GM19468 (cell line): Measurements from ENCODE around the gene RPL32.
"Not testable (repeated sequence)": the region's sequence is repeated elsewhere in the genome, so short reads cannot be mapped to it uniquely, and the experiment has no call there.

Experiments
- ATAC-seq: cut with Tn5 transposase; IDR thresholded peaks from one replicate; pipeline ENCODE4 v1.9.1; 2021; ENCODE audit warnings: mild to moderate bottlenecking, moderate library complexity, moderate number of reproducible peaks; ENCODE audit not compliant: unreplicated experiment; ENCODE audit errors: extremely low read depth

The RPL32 gene

DNA sequence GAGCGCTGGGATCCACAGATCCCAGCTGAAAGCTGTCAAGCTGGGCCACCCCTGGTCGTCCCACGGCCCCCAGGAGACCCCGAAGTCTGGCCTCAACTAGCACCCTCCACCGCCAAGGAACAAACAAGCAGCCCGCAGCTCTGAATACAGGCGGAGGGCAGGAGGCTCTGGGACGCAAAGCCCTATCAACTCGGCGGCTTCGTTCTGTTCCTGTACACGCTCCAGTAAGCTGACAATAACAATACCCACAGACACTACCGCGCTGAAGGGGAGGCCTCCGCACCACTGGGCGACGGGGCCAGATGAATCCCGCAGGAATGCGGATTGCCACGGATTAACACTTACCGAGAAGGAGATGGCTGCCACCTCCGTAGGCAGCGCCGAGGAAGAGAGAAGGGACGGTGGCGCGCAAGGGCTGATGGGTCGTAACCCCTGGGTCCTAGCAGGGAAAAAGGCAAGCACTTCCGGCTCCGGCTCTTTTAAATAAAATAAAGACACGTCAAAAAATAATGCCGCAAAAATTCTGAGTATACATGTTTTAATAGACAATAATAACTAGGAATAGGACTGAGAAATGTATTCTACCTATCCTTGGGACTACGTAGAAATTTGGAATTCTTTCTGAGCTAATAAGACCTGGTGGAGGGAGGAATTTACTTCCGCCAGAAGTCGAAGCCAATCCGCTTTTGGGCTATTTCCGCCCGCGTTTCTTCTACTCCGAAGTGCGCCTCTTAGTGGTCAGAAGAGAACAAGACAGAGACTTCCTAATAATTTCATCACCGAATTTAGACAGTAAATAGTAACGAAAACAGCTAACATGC lies at the start of gene RPL32:
Gene RPL32, minus strand, starts transcription at position 417 of the 821 bp plus-strand sequence. CDS start 1,328 bp downstream, outside the sequence.
- peak; percentile 76 for ATAC-seq

GRCh38 chr3:12890610-12891390 lies 49.4 kb upstream of the RPL32 start:
- ATAC-seq, result no peak

DNA sequence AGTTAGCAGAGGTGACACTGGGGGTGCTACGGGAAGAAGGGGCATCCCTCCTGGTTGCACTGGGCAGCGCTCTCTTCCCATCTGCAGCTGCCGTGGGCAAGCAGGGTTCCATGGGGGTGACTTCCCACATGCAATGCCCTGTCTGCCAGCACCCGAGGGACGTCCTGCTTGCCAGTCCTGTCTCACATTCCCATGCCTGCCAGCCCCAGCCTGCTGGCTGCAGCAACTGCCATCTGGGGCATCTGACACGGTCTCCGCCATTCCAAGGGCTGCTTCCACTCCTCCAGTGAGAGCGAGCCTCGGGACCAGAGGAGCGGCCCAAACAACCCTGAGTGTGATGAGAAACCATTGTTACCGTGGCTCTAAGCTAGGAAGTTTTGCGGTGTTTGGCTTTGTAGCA lies 45.4 kb upstream of the RPL32 start:
- ATAC-seq, result no peak

DNA sequence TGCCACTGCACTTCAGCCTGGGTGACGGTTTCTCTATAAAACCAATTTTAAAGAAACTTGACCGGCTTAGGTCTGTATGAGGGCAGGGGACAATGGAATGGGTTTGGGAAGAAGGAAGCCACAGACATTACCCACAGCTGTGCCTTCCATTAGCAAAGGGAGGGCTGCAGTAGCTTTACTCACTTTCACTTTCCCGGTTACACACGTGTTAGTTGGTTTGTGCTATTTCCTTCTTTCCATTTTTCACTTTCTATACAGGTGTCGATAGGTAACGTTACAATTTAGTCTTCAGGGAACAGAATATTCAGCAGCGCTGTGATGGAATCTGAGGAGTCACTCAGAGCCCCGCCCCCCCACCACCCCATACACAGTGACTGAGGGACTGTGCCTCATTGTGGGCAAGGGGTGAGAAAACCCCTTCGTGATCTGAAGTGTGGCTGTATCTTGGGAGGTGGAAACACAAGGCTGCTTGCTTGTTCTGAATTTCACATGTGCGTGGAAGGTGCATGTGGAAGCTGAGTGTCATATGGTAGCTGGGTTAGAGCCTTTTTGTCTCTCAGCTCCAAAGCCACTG lies 44.8 kb upstream of the RPL32 start:
- peak; percentile 30 for ATAC-seq

GRCh38 chr3:12885583-12885930 lies 44.2 kb upstream of the RPL32 start:
- no peak for ATAC-seq

DNA sequence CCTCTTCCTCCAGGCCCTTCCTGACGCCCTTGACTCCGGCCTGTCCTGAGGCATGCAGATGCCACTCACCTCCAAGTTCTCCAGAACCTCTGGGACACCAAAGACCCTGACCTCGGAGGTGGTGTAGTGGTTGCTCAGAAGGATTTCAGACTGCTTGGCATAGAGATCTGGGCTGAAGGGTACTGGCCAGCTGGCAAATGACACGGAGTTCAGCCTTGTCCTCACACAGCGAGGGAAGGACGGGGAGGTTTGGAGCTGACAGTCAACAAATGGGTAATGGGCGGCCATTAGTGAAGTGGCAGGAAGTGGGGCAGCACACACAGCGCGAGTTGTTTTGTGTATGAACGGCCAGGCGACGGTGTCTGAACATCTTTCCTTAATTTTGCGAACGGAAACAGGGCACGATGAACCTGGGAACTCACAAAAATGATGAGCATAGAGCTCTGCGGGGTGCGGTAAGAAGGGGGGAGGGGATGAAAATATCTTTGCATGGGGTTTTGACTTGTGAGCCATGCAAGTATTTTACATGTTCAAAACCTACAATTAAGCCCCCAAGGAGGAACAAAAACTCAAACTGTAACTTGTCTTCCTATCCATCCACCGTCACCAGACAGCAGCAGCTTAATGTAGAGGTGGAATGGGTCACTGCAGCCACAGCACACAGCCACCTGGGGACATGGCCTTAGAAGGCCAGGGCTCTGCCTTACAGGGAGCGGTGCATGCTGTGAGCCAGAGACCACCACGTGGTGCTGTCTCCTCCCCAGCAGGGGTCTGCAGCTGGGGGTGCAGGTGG lies 43.6 kb upstream of the RPL32 start:
- no peak for ATAC-seq

GRCh38 chr3:12884186-12884680 lies 42.9 kb upstream of the RPL32 start:
- no peak for ATAC-seq

GRCh38 chr3:12882336-12883310 lies 41.3 kb upstream of the RPL32 start:
- no peak for ATAC-seq

GRCh38 chr3:12881858-12882257 lies 40.5 kb upstream of the RPL32 start:
- ATAC-seq, result peak; percentile 50

DNA sequence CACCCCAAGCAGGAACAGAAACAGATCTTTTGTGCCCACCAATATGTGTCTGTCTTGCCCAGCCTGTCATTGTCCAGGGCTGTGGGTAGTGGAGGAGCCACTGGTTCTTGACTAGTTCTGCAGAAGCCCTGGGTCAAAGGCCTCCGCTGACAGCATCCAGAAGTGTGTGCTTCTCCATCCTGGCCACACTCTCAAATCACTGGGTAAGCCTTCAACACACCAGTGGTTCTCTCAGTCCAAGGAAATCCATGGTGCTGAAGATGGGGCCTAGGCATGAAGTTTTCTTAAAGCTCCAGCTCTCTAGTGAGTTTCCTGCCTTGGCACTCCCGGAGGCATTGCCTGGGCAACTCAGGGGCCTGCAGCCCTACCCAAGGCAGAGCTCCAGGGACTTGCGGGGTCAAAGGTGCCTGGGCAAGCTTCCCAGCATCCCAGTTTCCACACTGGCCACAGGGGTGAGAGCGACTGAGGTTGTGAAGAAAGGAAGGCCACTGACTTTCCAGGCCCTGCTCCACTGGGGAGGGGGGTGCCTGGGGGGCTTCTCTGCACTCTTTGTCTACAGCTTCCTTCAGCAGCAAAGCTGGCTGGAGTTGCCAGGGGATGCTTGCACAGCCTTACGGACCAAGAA lies 37.9 kb upstream of the RPL32 start:
- ATAC-seq, result no peak

- ATAC-seq, result not testable (repeated sequence)
These were observed 37.4 kb upstream of the RPL32 start for GRCh38 chr3:12878758-12879157.

- ATAC-seq, result no peak
These were observed 36.8 kb upstream of the RPL32 start for GRCh38 chr3:12878141-12878574.

DNA sequence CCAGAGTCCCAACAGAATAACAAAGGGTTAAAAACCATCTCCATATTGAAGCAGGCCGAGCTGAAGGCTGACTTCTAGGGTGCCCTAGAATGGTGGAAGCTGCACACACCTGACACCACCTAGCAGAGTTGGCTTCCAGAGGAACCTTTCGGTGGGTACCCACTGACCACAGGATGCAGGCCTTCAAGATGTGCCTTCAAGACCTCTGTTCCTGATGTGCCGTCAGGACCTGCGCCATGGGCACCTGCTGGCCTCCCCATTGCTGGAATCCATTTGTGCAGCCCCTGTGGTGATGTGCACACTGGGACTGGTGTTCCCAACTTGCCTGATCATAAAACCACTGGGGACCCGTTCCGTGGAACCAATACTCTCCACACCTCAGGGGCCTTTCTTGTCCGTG lies 35.7 kb upstream of the RPL32 start:
- no peak for ATAC-seq

- no peak for ATAC-seq
These were observed 34.8 kb upstream of the RPL32 start for GRCh38 chr3:12875857-12876836.

- ATAC-seq, result no peak
These were observed 30.1 kb upstream of the RPL32 start for GRCh38 chr3:12871404-12871983.

- ATAC-seq, result no peak
These were observed 29.6 kb upstream of the RPL32 start for GRCh38 chr3:12870942-12871341.

- no peak for ATAC-seq
These were observed 27.8 kb upstream of the RPL32 start for GRCh38 chr3:12869035-12869621.
